Muscle of back (tissue), 11 donors: Measurements from ENCODE around the gene RNF220. TPM values are rescaled to one million over a fixed set of nuclear protein-coding genes. Genes with fewer than 3 reads are reported as not detected.
"Not testable (repeated sequence)": the region's sequence is repeated elsewhere in the genome, so short reads cannot be mapped to it uniquely, and the experiment has no call there.

Experiments used
- DNase-seq, 3 donors: peaks; one replicate each; pipeline versions ENCODE4 v3.0.0 to v3.0.0-alpha.2; 2013
- polyA plus RNA-seq, 10 donors: library from polyadenylated mRNA; unstranded; fragments of 120-200 nt; gene quantifications; one replicate each; pipeline ENCODE4 v1.2.1, GENCODE V29; 2013; ENCODE audit not compliant: insufficient read length in 10 of 10

Gene RNF220
- polyA plus RNA-seq, 10 donors, result 42.6 to 70.8 (median 54.1) TPM

GRCh38 chr1:44652445-44653106, 247.5 kb downstream of the RNF220 start:
- DNase-seq, result peak in 2 of 3 donors; percentile 76 to 83

- no peak for DNase-seq
Observed at GRCh38 chr1:44653107-44653964, 248.3 kb downstream of the RNF220 start.

- DNase-seq, result no peak
Observed at GRCh38 chr1:44654621-44655187, 249.6 kb downstream of the RNF220 start.

- DNase-seq, result no peak
Observed at GRCh38 chr1:44655609-44656008, 250.6 kb downstream of the RNF220 start.

- DNase-seq, result no peak
Observed at GRCh38 chr1:44659566-44659965, 254.5 kb downstream of the RNF220 start.

GRCh38 chr1:44660176-44660575, 255.1 kb downstream of the RNF220 start:
- DNase-seq, result peak; percentile 60 to 73 (median 71)

- no peak for DNase-seq
Observed at GRCh38 chr1:44661781-44662682, 257.0 kb downstream of the RNF220 start.

GRCh38 chr1:44662683-44663030, 257.6 kb downstream of the RNF220 start:
- no peak for DNase-seq

- no peak for DNase-seq
Observed at GRCh38 chr1:44663417-44663816, 258.4 kb downstream of the RNF220 start.

GRCh38 chr1:44664730-44665370, 259.8 kb downstream of the RNF220 start:
- DNase-seq, result no peak

GRCh38 chr1:44666719-44667118, 261.7 kb downstream of the RNF220 start:
- not testable (repeated sequence) for DNase-seq

GRCh38 chr1:44670751-44671640, 265.9 kb downstream of the RNF220 start:
- no peak for DNase-seq

- DNase-seq, result peak in 2 of 3 donors; percentile 27 to 50
Observed at GRCh38 chr1:44672254-44672955, 267.4 kb downstream of the RNF220 start.

GRCh38 chr1:44672961-44673674, 268.1 kb downstream of the RNF220 start:
- DNase-seq, result peak in 2 of 3 donors; percentile 16 to 44

GRCh38 chr1:44673675-44674112, 268.6 kb downstream of the RNF220 start:
- no peak for DNase-seq

- DNase-seq, result peak; percentile 98 to 99 (median 99)
Observed at GRCh38 chr1:44674113-44675000, 269.3 kb downstream of the RNF220 start, which contains the start of the genes ARMH1 and TMEM53. Gene ARMH1 (plus strand): TSS chr1:44674714. CDS start chr1:44689698, 14,984 bp downstream. Gene TMEM53 (minus strand): TSS chr1:44674481. CDS start chr1:44674391, 90 bp downstream.

GRCh38 chr1:44675186-44675585, 270.1 kb downstream of the RNF220 start:
- DNase-seq, result no peak
